Measurements from ENCODE around the gene CENPX.
A peak's percentile ranks its signal among the peaks of the same experiment; 100 is the strongest.

CENPX gene

DNA sequence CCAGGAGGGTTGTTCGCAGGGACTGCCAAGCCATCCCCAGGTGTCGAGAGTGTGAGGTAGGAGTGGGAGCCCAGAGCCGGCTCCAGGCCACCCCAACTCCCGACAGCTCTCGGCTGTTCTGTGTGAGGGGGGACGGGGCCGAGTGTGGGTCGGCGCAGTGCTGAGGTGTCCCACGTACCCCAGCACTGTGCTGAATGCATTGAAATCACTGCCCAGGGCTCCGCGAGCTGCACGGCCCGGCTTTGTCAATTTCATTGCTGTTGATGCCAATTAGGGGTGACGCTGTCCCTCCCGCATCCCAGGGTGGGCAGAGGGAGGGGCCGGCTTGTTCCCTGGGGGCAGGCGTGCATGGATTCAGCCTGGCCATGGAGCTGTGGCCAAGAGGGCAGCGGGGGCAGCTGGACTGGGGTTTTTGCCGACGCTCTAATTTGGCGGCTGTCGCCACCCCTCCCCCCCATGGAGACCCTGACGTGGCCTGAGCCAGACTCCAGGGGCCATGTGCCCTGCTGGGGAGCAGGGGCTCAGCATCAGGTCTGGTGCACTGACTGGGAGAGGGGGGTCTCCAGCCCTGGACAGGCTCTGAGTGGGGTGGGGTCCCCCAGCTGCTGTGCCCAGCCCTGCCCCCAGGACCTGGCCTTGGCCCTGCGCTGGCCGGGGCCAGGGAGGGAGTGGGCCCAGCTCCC lies 14.3 kb downstream of the CENPX start:
- Histone ChIP-seq H3K27me3 (no peaks in the 10 kb centered on the region), H3K4me3 (no peak overlapping the region), H3K4me1 (peaks cover 5 to 64% (median 43%) of the 10 kb centered on the region in 4 donors), H3K36me3 (peaks cover 0 to 29% (median 10%) of the 10 kb centered on the region in 3 donors), H3K9me3 (no peaks in the 10 kb centered on the region), H3K27ac (no peak overlapping the region)
- intact Hi-C loops (cut with DNase I; ENCODE audit: low total_unique reads), result no loop called here
- no peak for DNase-seq
- TF ChIP-seq, protein P1, sequence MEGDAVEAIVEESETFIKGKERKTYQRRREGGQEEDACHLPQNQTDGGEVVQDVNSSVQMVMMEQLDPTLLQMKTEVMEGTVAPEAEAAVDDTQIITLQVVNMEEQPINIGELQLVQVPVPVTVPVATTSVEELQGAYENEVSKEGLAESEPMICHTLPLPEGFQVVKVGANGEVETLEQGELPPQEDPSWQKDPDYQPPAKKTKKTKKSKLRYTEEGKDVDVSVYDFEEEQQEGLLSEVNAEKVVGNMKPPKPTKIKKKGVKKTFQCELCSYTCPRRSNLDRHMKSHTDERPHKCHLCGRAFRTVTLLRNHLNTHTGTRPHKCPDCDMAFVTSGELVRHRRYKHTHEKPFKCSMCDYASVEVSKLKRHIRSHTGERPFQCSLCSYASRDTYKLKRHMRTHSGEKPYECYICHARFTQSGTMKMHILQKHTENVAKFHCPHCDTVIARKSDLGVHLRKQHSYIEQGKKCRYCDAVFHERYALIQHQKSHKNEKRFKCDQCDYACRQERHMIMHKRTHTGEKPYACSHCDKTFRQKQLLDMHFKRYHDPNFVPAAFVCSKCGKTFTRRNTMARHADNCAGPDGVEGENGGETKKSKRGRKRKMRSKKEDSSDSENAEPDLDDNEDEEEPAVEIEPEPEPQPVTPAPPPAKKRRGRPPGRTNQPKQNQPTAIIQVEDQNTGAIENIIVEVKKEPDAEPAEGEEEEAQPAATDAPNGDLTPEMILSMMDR (IDR thresholded peaks at IDR 0.05), result no peak

DNA sequence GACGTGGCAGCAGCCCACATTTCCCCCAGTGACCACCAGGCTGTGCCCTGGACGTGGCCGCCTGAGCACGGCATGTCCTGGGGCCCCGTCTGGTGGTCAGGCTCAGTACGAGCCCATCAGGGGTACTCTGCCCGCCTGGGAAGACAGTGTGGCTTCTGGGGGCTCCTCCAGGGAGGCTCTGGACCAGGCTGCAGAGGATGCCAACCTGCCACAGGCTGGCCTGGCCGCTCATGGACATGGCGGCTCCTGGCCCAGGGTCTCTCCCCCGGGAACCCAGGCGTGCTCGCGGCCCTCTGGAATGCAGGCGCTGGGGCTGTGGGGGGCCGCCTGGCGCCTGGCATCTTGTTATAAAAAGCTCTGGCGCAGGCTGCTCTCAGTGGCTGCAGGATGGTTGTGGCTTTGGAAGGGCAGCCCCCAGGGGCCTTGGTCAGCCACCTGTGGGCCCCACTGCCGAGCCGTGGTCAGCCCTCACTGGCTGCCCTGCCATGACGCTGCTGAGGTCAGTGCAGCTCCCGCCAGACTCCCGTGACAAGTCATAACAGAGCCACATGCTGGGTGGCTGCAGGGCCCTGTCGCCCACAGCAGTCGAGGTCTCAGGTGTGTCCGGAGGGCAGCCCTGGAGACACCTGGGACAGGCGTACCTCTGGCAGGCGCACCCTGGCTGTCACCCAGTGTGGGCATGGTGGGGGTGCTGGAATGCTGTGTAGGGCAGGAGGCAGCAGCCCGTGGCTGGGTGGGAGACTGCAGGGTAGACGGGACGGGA lies 15.0 kb downstream of the CENPX start:
- Histone ChIP-seq H3K4me3 (no peak overlapping the region), H3K27ac (no peak overlapping the region), H3K36me3 (peaks cover 0 to 29% (median 10%) of the 10 kb centered on the region in 3 donors), H3K27me3 (no peaks in the 10 kb centered on the region), H3K9me3 (no peaks in the 10 kb centered on the region), H3K4me1 (peaks cover 6 to 64% (median 49%) of the 10 kb centered on the region in 4 donors)
- no peak for DNase-seq
- intact Hi-C loops (cut with DNase I; ENCODE audit: low total_unique reads), result no loop called here
- TF ChIP-seq, protein P1 (IDR thresholded peaks at IDR 0.05), result no peak

DNA sequence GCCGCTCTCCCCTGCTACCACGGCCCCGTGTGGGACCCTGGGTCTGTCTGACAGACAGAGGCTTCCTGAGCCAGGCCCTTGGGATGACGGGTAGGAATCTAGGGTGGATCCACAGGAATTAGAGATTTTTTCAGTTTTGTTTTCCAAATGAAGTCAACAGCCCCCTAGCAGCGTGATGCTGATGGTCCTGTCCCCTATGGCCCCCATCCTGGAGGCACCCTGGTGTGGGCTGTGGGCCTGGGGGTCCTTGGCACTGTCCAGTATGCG lies 15.5 kb downstream of the CENPX start:
- TF ChIP-seq, protein P1 (IDR thresholded peaks at IDR 0.05), result no peak
- peaks cover 6 to 62% (median 51%) of the 10 kb centered on the region in 4 donors for H3K4me1 ChIP-seq

DNA sequence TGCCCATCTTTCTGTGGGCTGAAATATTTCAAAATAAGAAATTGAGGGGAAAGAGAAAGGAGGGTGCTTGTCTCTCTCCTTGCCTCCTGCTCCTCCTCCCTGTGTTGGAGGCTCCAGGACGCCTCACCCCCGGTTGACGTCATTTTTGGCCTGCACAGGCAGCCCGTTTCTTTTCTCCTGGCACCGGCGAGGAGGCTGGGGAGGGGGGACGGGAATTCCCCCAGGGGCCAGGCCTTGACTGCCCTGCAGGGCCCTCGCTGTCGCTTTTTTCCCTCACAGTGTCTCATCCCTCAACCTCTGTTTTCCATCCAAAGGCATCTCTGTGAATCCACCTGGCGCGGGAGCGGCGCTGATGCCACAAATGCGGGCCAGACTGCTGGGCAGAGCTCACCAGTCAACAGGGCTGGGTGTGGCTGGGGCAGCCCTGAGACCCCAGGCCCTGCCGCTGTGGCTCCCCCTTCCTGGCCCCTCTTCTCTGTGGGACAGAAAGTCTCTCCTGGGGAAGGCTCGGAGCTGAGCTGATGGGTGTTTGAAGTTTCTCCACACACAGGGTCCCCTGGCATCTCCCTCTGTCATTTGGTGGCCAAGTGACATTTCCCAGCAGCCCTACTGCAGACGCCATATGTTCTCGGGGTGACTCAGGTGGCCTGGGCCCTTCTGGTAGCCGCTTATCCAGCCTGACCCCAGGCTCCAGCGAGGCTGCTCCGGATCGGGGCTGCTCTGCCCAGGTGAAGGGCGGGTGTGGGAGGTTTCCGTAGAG lies 16.0 kb downstream of the CENPX start:
- no peaks in the 10 kb centered on the region for H3K27me3 ChIP-seq
- no peak for DNase-seq
- H3K4me1 ChIP-seq, result peaks cover 6 to 62% (median 51%) of the 10 kb centered on the region in 4 donors
- TF ChIP-seq, protein P1 (IDR thresholded peaks at IDR 0.05), result no peak
- no peak overlapping the region for H3K4me3 ChIP-seq
- peak overlapping the region in 1 of 2 donors; percentile 11 for H3K27ac ChIP-seq
- intact Hi-C loops (cut with DNase I; ENCODE audit: low total_unique reads), result no loop called here
- H3K36me3 ChIP-seq, result peaks cover 0 to 20% (median 3%) of the 10 kb centered on the region in 3 donors
- no peaks in the 10 kb centered on the region for H3K9me3 ChIP-seq

More for the DNA sequence above, 15.5 kb downstream of the CENPX start:
- Histone ChIP-seq H3K36me3 (peaks cover 0 to 25% (median 7%) of the 10 kb centered on the region in 3 donors), H3K27ac (peak overlapping the region in 1 of 2 donors; percentile 11), H3K27me3 (no peaks in the 10 kb centered on the region), H3K4me3 (no peak overlapping the region), H3K9me3 (no peaks in the 10 kb centered on the region)
- DNase-seq, result no peak
- intact Hi-C loops (cut with DNase I; ENCODE audit: low total_unique reads), result no loop called here

DNA sequence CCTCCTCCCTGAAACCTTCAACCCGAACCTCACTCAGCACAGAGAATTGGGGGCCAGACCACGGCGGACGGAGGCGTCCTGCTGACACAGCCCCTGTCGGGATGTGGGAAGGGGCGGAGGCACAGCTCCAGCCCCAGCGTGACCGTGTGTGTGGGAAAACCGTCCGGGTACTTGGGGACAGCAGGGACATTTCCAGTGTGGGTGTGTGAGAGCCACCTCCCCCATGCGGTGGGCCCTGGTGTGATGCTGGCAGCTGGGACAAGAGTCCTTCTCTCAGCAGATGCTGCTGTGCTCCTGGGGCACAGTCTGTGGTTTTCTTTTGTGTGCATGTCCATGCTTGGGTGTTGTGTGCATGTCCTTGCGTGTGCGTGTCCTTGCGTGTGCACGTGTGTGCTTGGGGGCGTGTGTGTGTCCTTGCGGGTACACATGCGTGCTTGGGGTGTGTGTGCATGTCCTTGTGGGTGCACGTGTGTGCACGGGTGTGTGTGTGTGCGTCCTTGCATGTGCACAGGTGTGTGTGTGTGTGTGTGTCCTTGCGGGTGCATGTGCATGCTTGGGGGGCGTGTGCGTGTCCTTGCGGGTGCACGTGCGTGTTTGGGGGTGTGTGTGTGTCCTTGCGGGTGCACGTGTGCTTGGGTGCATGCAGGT lies 16.9 kb downstream of the CENPX start:
- no peak for DNase-seq
- H3K9me3 ChIP-seq, result no peaks in the 10 kb centered on the region
- H3K27me3 ChIP-seq, result no peaks in the 10 kb centered on the region
- no peak overlapping the region for H3K27ac ChIP-seq
- H3K4me1 ChIP-seq, result peaks cover 6 to 62% (median 51%) of the 10 kb centered on the region in 4 donors
- intact Hi-C loops (cut with DNase I; ENCODE audit: low total_unique reads), result no loop called here
- TF ChIP-seq, protein P1 (IDR thresholded peaks at IDR 0.05), result no peak
- no peak overlapping the region for H3K4me3 ChIP-seq
- H3K36me3 ChIP-seq, result peaks cover 0 to 13% (median 0%) of the 10 kb centered on the region in 3 donors

Data from tibial artery (tissue), 4 donors.